H1 (cell line): Measurements from ENCODE around the gene PPP1R1B. TPM values are rescaled to one million over a fixed set of nuclear protein-coding genes. Genes with fewer than 3 reads are reported as not detected.

ENCODE experiments used
- CBX8 ChIP-seq: fragments of 300-800, 300-1000 bp; sonication (generic); IDR thresholded peaks from 2 replicates; pipeline ENCODE4 v1.7.1; 2016; ENCODE audit warnings: low read depth, low read length, borderline replicate concordance
- CHD1 ChIP-seq: IDR thresholded peaks from 2 replicates; pipeline ENCODE4 v1.6.1; 2012; ENCODE audit warnings: low read depth, low read length, improper control_type of control experiment
- CHD7 ChIP-seq: fragments of 300-600 bp; sonication (generic); IDR thresholded peaks from 2 replicates; pipeline ENCODE4 v1.7.1; 2012; ENCODE audit warnings: low read length, moderate library complexity, mild to moderate bottlenecking, inconsistent platforms; ENCODE audit not compliant: insufficient replicate concordance
- HDAC6 ChIP-seq: IDR thresholded peaks from one replicate; pipeline ENCODE4 v1.7.1; 2012; ENCODE audit warnings: low read depth, mild to moderate bottlenecking, inconsistent platforms, low read length, moderate library complexity
- MAX ChIP-seq: IDR thresholded peaks from 2 replicates; pipeline ENCODE4 v1.6.1; 2012; ENCODE audit warnings: inconsistent platforms
- NRF1 ChIP-seq: IDR thresholded peaks from 2 replicates; pipeline ENCODE4 v1.6.1; 2011; ENCODE audit warnings: mild to moderate bottlenecking, low read depth, low read length, improper control_type of control experiment
- SIN3A ChIP-seq, 2 experiments: IDR thresholded peaks in 1 of 2; conservative IDR thresholded peaks in 1 of 2; 2 replicates each; pipeline ENCODE4 v1.6.1; 2011 to 2012; ENCODE audit warnings: low read length in 2 of 2, improper control_type of control experiment in 1 of 2, low read depth in 1 of 2, mild to moderate bottlenecking in 1 of 2
- SIX5 ChIP-seq: IDR thresholded peaks from 2 replicates; pipeline ENCODE4 v1.6.1; 2011; ENCODE audit warnings: mild to moderate bottlenecking, low read depth, low read length
- TAF7 ChIP-seq: optimal IDR thresholded peaks from 2 replicates; pipeline ENCODE3; 2011; ENCODE audit warnings: low read depth, mild to moderate bottlenecking, inconsistent platforms, low read length, moderate library complexity, borderline replicate concordance
- TCF12 ChIP-seq: IDR thresholded peaks from 2 replicates; pipeline ENCODE4 v1.6.1; 2011; ENCODE audit warnings: low read depth, mild to moderate bottlenecking, low read length
- polyA plus RNA-seq, 7 experiments: library from polyadenylated mRNA; depleted of rRNA in 3 of 7; stranded (reverse) in 5 of 7; unstranded in 2 of 7; fragments of >200 nt in 5 of 7; fragments of 200-250 nt in 2 of 7; gene quantifications; 1 replicate in 5 of 7; 2 replicates in 1 of 7; 4 replicates in 1 of 7; pipeline versions ENCODE4 v1.2.1 to v1.2.3, GENCODE V29; 2011 to 2013; ENCODE audit warnings: missing spikeins in 2 of 7, mixed read lengths in 2 of 7
- total RNA-seq: library from RNA; stranded (reverse); fragmentation: NEBNext Ultra II Directional; extraction: Animal tissue kit (Norgen Biotek cat#: 25700); gene quantifications from 2 replicates; pipeline ENCODE4 v1.2.1, GENCODE V29; 2021

PPP1R1B gene
- total and polyA plus RNA-seq, 2 of the 8 experiments (the other 6 are each of a cell fraction or from before 2014, with no cell fraction given) = 10.7 to 22.3 TPM

- TF ChIP-seq CHD7 (no peak), TAF7 (peak; percentile 27), CBX8 (no peak), HDAC6 (no peak), MAX (peak; percentile 77), CHD1 (no peak), TCF12 (no peak), NRF1 (peak; percentile 28; the same call in 1 of the 2 replicates), SIX5 (no peak), SIN3A (conservative IDR thresholded peaks at IDR 0.05 in 1 of 2, IDR thresholded peaks at IDR 0.05 in 1 of 2; ENCODE audit: low read depth in 1 of 2, low read length in 2 of 2) (peak; percentile 25 to 81; a peak in 2 of 4 replicates)
Measured at GRCh38 chr17:39636927-39637736, 10.4 kb downstream of the PPP1R1B start, which contains the start of gene STARD3 (continued).
